ENCODE results near the gene DCLK1.

DNA sequence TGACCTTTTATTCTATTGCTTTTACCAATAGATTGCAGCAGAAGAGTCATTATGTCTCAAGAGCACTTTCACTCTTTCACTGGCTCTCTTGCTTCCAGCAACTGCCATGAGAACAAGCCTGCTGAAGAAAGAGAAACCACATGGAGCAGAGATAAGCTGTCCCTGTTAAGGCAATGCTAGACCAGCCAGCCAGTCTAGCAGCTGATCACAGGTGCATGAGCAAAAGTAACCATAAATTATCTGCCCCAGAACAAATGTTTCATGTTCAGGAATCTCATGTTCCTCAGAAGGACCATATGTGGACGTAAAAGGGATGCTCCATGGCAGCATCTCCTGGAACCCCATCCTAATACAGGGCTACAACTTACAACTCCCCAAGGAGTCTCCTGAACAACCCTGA is 20.4 kb upstream of the DCLK1 start:
- TF ChIP-seq REST (IDR thresholded peaks at IDR 0.05; ENCODE audit: insufficient read depth in 1 of 2, low read depth in 2 of 2, low read length in 1 of 2) (no peak), POLR2AphosphoS5 (IDR thresholded peaks at IDR 0.05; ENCODE audit: low read depth, low read length) (no peak), TCF7L2 (IDR thresholded peaks at IDR 0.05; ENCODE audit: low read depth, low read length) (no peak), SIN3A (IDR thresholded peaks at IDR 0.05; ENCODE audit: borderline replicate concordance, insufficient read depth, low read depth, low read length) (no peak)
- TF ChIP-seq, protein P1, sequence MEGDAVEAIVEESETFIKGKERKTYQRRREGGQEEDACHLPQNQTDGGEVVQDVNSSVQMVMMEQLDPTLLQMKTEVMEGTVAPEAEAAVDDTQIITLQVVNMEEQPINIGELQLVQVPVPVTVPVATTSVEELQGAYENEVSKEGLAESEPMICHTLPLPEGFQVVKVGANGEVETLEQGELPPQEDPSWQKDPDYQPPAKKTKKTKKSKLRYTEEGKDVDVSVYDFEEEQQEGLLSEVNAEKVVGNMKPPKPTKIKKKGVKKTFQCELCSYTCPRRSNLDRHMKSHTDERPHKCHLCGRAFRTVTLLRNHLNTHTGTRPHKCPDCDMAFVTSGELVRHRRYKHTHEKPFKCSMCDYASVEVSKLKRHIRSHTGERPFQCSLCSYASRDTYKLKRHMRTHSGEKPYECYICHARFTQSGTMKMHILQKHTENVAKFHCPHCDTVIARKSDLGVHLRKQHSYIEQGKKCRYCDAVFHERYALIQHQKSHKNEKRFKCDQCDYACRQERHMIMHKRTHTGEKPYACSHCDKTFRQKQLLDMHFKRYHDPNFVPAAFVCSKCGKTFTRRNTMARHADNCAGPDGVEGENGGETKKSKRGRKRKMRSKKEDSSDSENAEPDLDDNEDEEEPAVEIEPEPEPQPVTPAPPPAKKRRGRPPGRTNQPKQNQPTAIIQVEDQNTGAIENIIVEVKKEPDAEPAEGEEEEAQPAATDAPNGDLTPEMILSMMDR (IDR thresholded peaks at IDR 0.05) = no peak
